Neuronal stem cell (in vitro differentiated cells): Measurements from ENCODE around the gene THAP4.

ENCODE experiments used
- DNase-seq: peaks from one replicate; pipeline ENCODE4 v3.0.0-alpha.2; 2013; ENCODE audit warnings: low spot score
- H2AFZ ChIP-seq: one replicate; pipeline ENCODE4 v1.6.1; 2013; ENCODE audit warnings: mild to moderate bottlenecking, low read length, inconsistent platforms
- H2AK5ac ChIP-seq: 2 replicates; pipeline ENCODE4 v1.6.1; 2013; ENCODE audit warnings: low read depth, mild to moderate bottlenecking, inconsistent platforms, low read length, moderate library complexity, mixed read lengths
- H2BK120ac ChIP-seq: 2 replicates; pipeline ENCODE4 v1.6.1; 2013; ENCODE audit warnings: low read depth, mild to moderate bottlenecking, inconsistent platforms, low read length, moderate library complexity, mixed read lengths
- H2BK12ac ChIP-seq: one replicate; pipeline ENCODE4 v1.6.1; 2013; ENCODE audit warnings: low read length, inconsistent platforms
- H2BK15ac ChIP-seq: 2 replicates; pipeline ENCODE4 v1.6.1; 2013; ENCODE audit warnings: mild to moderate bottlenecking, low read length, inconsistent platforms, mixed read lengths
- H2BK5ac ChIP-seq: one replicate; pipeline ENCODE4 v1.6.1; 2013; ENCODE audit warnings: inconsistent platforms, mild to moderate bottlenecking, low read length, moderate library complexity
- H3K14ac ChIP-seq: one replicate; pipeline ENCODE4 v1.6.1; 2013; ENCODE audit warnings: low read length, inconsistent platforms
- H3K18ac ChIP-seq: 2 replicates; pipeline ENCODE4 v1.6.1; 2013; ENCODE audit warnings: low read length, inconsistent platforms
- H3K23ac ChIP-seq: 2 replicates; pipeline ENCODE4 v1.6.1; 2013; ENCODE audit warnings: low read depth, mild to moderate bottlenecking, mixed read lengths, low read length, inconsistent platforms; ENCODE audit not compliant: poor library complexity
- H3K27ac ChIP-seq: replicated peaks from 3 replicates; pipeline ENCODE4 v1.5.1; 2013; ENCODE audit warnings: low read length, inconsistent platforms
- H3K27me3 ChIP-seq, 3 experiments: 2 replicates each; pipeline ENCODE4 v1.6.1; 2013; ENCODE audit warnings: low read length in 3 of 3, mild to moderate bottlenecking in 2 of 3, inconsistent platforms in 1 of 3, low read depth in 1 of 3, mixed read lengths in 1 of 3, moderate library complexity in 1 of 3; ENCODE audit not compliant: control insufficient read depth in 3 of 3, insufficient read depth in 3 of 3
- H3K36me3 ChIP-seq, 2 donors: replicated peaks in 1 of 2; 2 replicates each; pipeline ENCODE4 v1.6.1; 2013; ENCODE audit warnings: low read length in 2 of 2; ENCODE audit not compliant: control insufficient read depth in 2 of 2, insufficient read depth in 2 of 2
- H3K4ac ChIP-seq: 2 replicates; pipeline ENCODE4 v1.6.1; 2013; ENCODE audit warnings: inconsistent platforms, mild to moderate bottlenecking, low read length, moderate library complexity
- H3K4me1 ChIP-seq, 2 donors: 1 replicate in 1 of 2; 2 replicates in 1 of 2; pipeline ENCODE4 v1.6.1; 2013; ENCODE audit warnings: low read length in 2 of 2, low read depth in 1 of 2; ENCODE audit not compliant: control insufficient read depth in 2 of 2, insufficient read depth in 1 of 2
- H3K4me2 ChIP-seq: one replicate; pipeline ENCODE4 v1.6.1; 2013; ENCODE audit warnings: mild to moderate bottlenecking, low read length, inconsistent platforms; ENCODE audit not compliant: insufficient read depth, poor library complexity, severe bottlenecking
- H3K4me3 ChIP-seq, 2 donors: 2 replicates each; pipeline ENCODE4 v1.5.1; 2013; ENCODE audit warnings: low read length in 2 of 2, mild to moderate bottlenecking in 2 of 2, inconsistent platforms in 1 of 2, moderate library complexity in 1 of 2
- H3K79me1 ChIP-seq: one replicate; pipeline ENCODE4 v1.6.1; 2013; ENCODE audit warnings: low read depth, mild to moderate bottlenecking, inconsistent platforms, low read length, moderate library complexity
- H3K9ac ChIP-seq: one replicate; pipeline ENCODE4 v1.6.1; 2013; ENCODE audit warnings: mild to moderate bottlenecking, low read depth, low read length, inconsistent platforms; ENCODE audit not compliant: poor library complexity
- H3K9me3 ChIP-seq, 2 donors: replicated peaks in 1 of 2; 2 replicates each; pipeline versions ENCODE3 to v1.6.1; 2013; ENCODE audit warnings: low read length in 2 of 2, mild to moderate bottlenecking in 2 of 2, inconsistent platforms in 1 of 2, low read depth in 1 of 2, mixed read lengths in 1 of 2, moderate library complexity in 1 of 2; ENCODE audit not compliant: control insufficient read depth in 2 of 2, insufficient read depth in 1 of 2
- H4K8ac ChIP-seq: one replicate; pipeline ENCODE4 v1.6.1; 2013; ENCODE audit warnings: low read depth, mild to moderate bottlenecking, inconsistent platforms, low read length, moderate library complexity
- H4K91ac ChIP-seq: one replicate; pipeline ENCODE4 v1.6.1; 2013; ENCODE audit warnings: low read length, low read depth, mild to moderate bottlenecking, inconsistent platforms; ENCODE audit not compliant: poor library complexity
- WGBS, 2 donors: extraction: QIAGEN DNeasy Blood & Tissue Kit; methylation state at CpG; one replicate each; pipeline ENCODE4 v1.1.7; 2013; ENCODE audit warnings: missing lambda C conversion rate in 2 of 2, mixed read lengths in 1 of 2; ENCODE audit not compliant: insufficient read length in 2 of 2, insufficient replicate concordance in 1 of 2; ENCODE audit errors: extremely low coverage in 2 of 2; 5-methylcytosine and 5-hydroxymethylcytosine counted together

THAP4 gene

GRCh38 chr2:241563031-241563507 lies 73.9 kb downstream of the THAP4 start:
- no peak overlapping the region for H2AFZ ChIP-seq
- no peak overlapping the region for H2BK12ac ChIP-seq
- no peak overlapping the region for H3K4me2 ChIP-seq
- peaks cover 4 to 29% (median 21%) of the 10 kb centered on the region in 3 experiments for H3K27me3 ChIP-seq
- H3K4me1 ChIP-seq, result peaks cover 4 to 5% of the 10 kb centered on the region in 2 donors
- no peak overlapping the region for H3K4ac ChIP-seq
- no peak overlapping the region for H2BK5ac ChIP-seq
- H2AK5ac ChIP-seq, result peak overlapping the region; percentile 6
- H2BK120ac ChIP-seq, result no peak overlapping the region
- H3K27ac ChIP-seq, result no peak overlapping the region
- H4K8ac ChIP-seq, result no peak overlapping the region
- DNase-seq, result no peak
- H2BK15ac ChIP-seq, result no peak overlapping the region
- H3K9ac ChIP-seq, result no peak overlapping the region
- WGBS, 2 donors, result no CpG with 5 or more reads among the region's 13 CpGs
- no peaks in the 10 kb centered on the region for H3K36me3 ChIP-seq
- H3K18ac ChIP-seq, result no peak overlapping the region
- H3K23ac ChIP-seq, result peak overlapping the region; percentile 53
- H3K79me1 ChIP-seq, result peaks cover 8% of the 10 kb centered on the region
- H3K14ac ChIP-seq, result no peak overlapping the region
- H3K4me3 ChIP-seq, result no peak overlapping the region
- peaks cover 2 to 4% of the 10 kb centered on the region in 2 donors for H3K9me3 ChIP-seq
- H4K91ac ChIP-seq, result no peak overlapping the region

GRCh38 chr2:241562269-241562891 lies 74.6 kb downstream of the THAP4 start:
- Histone ChIP-seq H2AFZ (no peak overlapping the region), H3K9ac (peak overlapping the region; percentile 38), H3K18ac (no peak overlapping the region), H3K27me3 (peaks cover 4 to 36% (median 23%) of the 10 kb centered on the region in 3 experiments), H2BK5ac (no peak overlapping the region), H3K4me1 (peaks cover 4 to 5% of the 10 kb centered on the region in 2 donors), H2AK5ac (peak overlapping the region; percentile 6), H3K4me3 (no peak overlapping the region), H3K9me3 (peaks cover 4 to 11% of the 10 kb centered on the region in 2 donors), H3K79me1 (peaks cover 8% of the 10 kb centered on the region), H2BK12ac (no peak overlapping the region), H3K36me3 (no peaks in the 10 kb centered on the region), H3K14ac (no peak overlapping the region), H3K4me2 (no peak overlapping the region), H2BK120ac (no peak overlapping the region), H2BK15ac (no peak overlapping the region), H4K8ac (no peak overlapping the region), H3K23ac (peak overlapping the region; percentile 8), H3K4ac (no peak overlapping the region), H4K91ac (no peak overlapping the region), H3K27ac (no peak overlapping the region)
- no peak for DNase-seq
- no CpG with 5 or more reads among the region's 23 CpGs for WGBS, 2 donors

GRCh38 chr2:241561832-241562231 lies 75.1 kb downstream of the THAP4 start:
- no CpG with 5 or more reads among the region's 18 CpGs for WGBS, 2 donors
- Histone ChIP-seq H3K4me1 (peaks cover 4 to 5% of the 10 kb centered on the region in 2 donors), H3K9me3 (peaks cover 6 to 16% of the 10 kb centered on the region in 2 donors), H2BK120ac (no peak overlapping the region), H3K9ac (no peak overlapping the region), H3K79me1 (peaks cover 8% of the 10 kb centered on the region), H2BK15ac (no peak overlapping the region), H3K4ac (no peak overlapping the region), H2BK12ac (no peak overlapping the region), H3K36me3 (no peaks in the 10 kb centered on the region), H2AFZ (peak overlapping the region; percentile 40), H3K14ac (no peak overlapping the region), H2BK5ac (no peak overlapping the region), H3K27me3 (peaks cover 4 to 36% (median 23%) of the 10 kb centered on the region in 3 experiments), H3K18ac (no peak overlapping the region), H4K8ac (no peak overlapping the region), H3K27ac (no peak overlapping the region), H3K4me3 (no peak overlapping the region), H4K91ac (no peak overlapping the region), H3K4me2 (no peak overlapping the region), H2AK5ac (peak overlapping the region; percentile 63), H3K23ac (peak overlapping the region; percentile 8)
- DNase-seq, result no peak

GRCh38 chr2:241560883-241561474 lies 76.0 kb downstream of the THAP4 start:
- Histone ChIP-seq H3K4me3 (no peak overlapping the region), H3K27ac (no peak overlapping the region)
- WGBS, 2 donors, result no CpG with 5 or more reads among the region's 19 CpGs

More at GRCh38 chr2:241560883-241561474, 76.0 kb downstream of the THAP4 start:
- H4K8ac ChIP-seq, result no peak overlapping the region
- no peak overlapping the region for H2AK5ac ChIP-seq
- H4K91ac ChIP-seq, result no peak overlapping the region
- peaks cover 4 to 36% (median 23%) of the 10 kb centered on the region in 3 experiments for H3K27me3 ChIP-seq
- no peak overlapping the region for H3K4ac ChIP-seq
- no peak overlapping the region for H2AFZ ChIP-seq
- no peak overlapping the region for H3K23ac ChIP-seq
- peaks cover 6 to 20% of the 10 kb centered on the region in 2 donors for H3K9me3 ChIP-seq
- H3K14ac ChIP-seq, result no peak overlapping the region
- no peak for DNase-seq
- peaks cover 8% of the 10 kb centered on the region for H3K79me1 ChIP-seq
- no peak overlapping the region for H2BK5ac ChIP-seq
- H2BK120ac ChIP-seq, result no peak overlapping the region
- no peak overlapping the region for H3K9ac ChIP-seq
- H2BK12ac ChIP-seq, result peak overlapping the region; percentile 22
- H2BK15ac ChIP-seq, result no peak overlapping the region
- H3K18ac ChIP-seq, result no peak overlapping the region
- no peak overlapping the region for H3K4me2 ChIP-seq
- H3K36me3 ChIP-seq, result no peaks in the 10 kb centered on the region
- peaks cover 4 to 5% of the 10 kb centered on the region in 2 donors for H3K4me1 ChIP-seq
